OCI-LY3 (cell line): Measurements from ENCODE around the gene GCNT2.

Experiments used
- H2AFZ ChIP-seq: fragments of 200-600, 300-600 bp; shearing (Covaris generic); 2 replicates; pipeline ENCODE4 v1.6.0; 2014; ENCODE audit warnings: antibody characterized with exemption, low read depth, low read length
- H3K27ac ChIP-seq: fragments of 200-600, 300-600 bp; sonication (generic); 2 replicates; pipeline ENCODE4 v1.5.1; 2014; ENCODE audit warnings: mild to moderate bottlenecking, low read length, moderate library complexity, mixed read lengths
- H3K27me3 ChIP-seq: fragments of 200-600, 300-600 bp; sonication (generic); 2 replicates; pipeline ENCODE4 v1.6.1; 2014; ENCODE audit warnings: low read depth, low read length, mixed read lengths
- H3K36me3 ChIP-seq: fragments of 200-600, 300-600 bp; sonication (generic); replicated peaks from 2 replicates; pipeline ENCODE3; 2014; ENCODE audit warnings: low read depth, low read length, mixed read lengths
- H3K4me1 ChIP-seq: fragments of 300-600, 200-600 bp; sonication (generic); 2 replicates; pipeline ENCODE4 v1.6.1; 2014; ENCODE audit warnings: low read length, mixed read lengths
- H3K4me2 ChIP-seq: fragments of 200-600, 300-600 bp; sonication (generic); 2 replicates; pipeline ENCODE4 v1.6.1; 2014; ENCODE audit warnings: low read length, mixed read lengths
- H3K4me3 ChIP-seq: fragments of 300-600, 200-600 bp; sonication (generic); 2 replicates; pipeline ENCODE4 v1.5.1; 2014; ENCODE audit warnings: antibody characterized with exemption, mild to moderate bottlenecking, low read length, moderate library complexity
- H3K79me2 ChIP-seq: fragments of 300-600, 200-600 bp; shearing (Covaris generic); 2 replicates; pipeline ENCODE4 v1.6.1; 2014; ENCODE audit warnings: mild to moderate bottlenecking, low read length, mixed read lengths
- H3K9ac ChIP-seq: fragments of 300-600, 200-600 bp; shearing (Covaris generic); 2 replicates; pipeline ENCODE4 v1.6.0; 2014; ENCODE audit warnings: mild to moderate bottlenecking, low read length, moderate library complexity
- H3K9me3 ChIP-seq: fragments of 200-600, 300-600 bp; shearing (Covaris generic); 2 replicates; pipeline ENCODE4 v1.6.1; 2014; ENCODE audit warnings: low read length, mixed read lengths; ENCODE audit not compliant: insufficient read depth
- H4K20me1 ChIP-seq: fragments of 200-600, 300-600 bp; sonication (generic); 2 replicates; pipeline ENCODE4 v1.6.1; 2016; ENCODE audit warnings: low read length, mixed read lengths; ENCODE audit not compliant: insufficient read depth
- EZH2phosphoT487 ChIP-seq: fragments of 200-600 bp; shearing (Covaris generic); IDR thresholded peaks from 2 replicates; pipeline ENCODE4 v1.6.1; 2018; ENCODE audit warnings: antibody characterized with exemption, mixed run types, low read depth
- TF ChIP-seq, protein P1 (sequence below): fragments of 200-600, 300-600 bp; sonication (generic); IDR thresholded peaks from 2 replicates; pipeline ENCODE4 v1.5.1; 2014; ENCODE audit warnings: antibody characterized with exemption, low read length, low read depth

GCNT2 gene

GRCh38 chr6:10582774-10583508, 61.8 kb downstream of the GCNT2 start:
- H3K36me3 ChIP-seq = no peaks in the 10 kb centered on the region
- H3K79me2 ChIP-seq = peaks cover 27% of the 10 kb centered on the region
- H3K4me3 ChIP-seq = no peak overlapping the region
- H3K4me2 ChIP-seq = no peak overlapping the region
- no peak overlapping the region for H2AFZ ChIP-seq
- no peak overlapping the region for H3K9ac ChIP-seq
- H4K20me1 ChIP-seq = peaks cover 19% of the 10 kb centered on the region
- no peaks in the 10 kb centered on the region for H3K9me3 ChIP-seq
- no peaks in the 10 kb centered on the region for H3K27me3 ChIP-seq
- H3K27ac ChIP-seq = no peak overlapping the region
- TF ChIP-seq EZH2phosphoT487 = no peak
- TF ChIP-seq, protein P1, sequence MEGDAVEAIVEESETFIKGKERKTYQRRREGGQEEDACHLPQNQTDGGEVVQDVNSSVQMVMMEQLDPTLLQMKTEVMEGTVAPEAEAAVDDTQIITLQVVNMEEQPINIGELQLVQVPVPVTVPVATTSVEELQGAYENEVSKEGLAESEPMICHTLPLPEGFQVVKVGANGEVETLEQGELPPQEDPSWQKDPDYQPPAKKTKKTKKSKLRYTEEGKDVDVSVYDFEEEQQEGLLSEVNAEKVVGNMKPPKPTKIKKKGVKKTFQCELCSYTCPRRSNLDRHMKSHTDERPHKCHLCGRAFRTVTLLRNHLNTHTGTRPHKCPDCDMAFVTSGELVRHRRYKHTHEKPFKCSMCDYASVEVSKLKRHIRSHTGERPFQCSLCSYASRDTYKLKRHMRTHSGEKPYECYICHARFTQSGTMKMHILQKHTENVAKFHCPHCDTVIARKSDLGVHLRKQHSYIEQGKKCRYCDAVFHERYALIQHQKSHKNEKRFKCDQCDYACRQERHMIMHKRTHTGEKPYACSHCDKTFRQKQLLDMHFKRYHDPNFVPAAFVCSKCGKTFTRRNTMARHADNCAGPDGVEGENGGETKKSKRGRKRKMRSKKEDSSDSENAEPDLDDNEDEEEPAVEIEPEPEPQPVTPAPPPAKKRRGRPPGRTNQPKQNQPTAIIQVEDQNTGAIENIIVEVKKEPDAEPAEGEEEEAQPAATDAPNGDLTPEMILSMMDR = no peak
- H3K4me1 ChIP-seq = peaks cover 7% of the 10 kb centered on the region

GRCh38 chr6:10583509-10583901, 62.4 kb downstream of the GCNT2 start:
- H3K36me3 ChIP-seq = peaks cover 2% of the 10 kb centered on the region

GRCh38 chr6:10584607-10585006, 63.5 kb downstream of the GCNT2 start:
- H2AFZ ChIP-seq = no peak overlapping the region
- no peak overlapping the region for H3K9ac ChIP-seq
- peaks cover 32% of the 10 kb centered on the region for H4K20me1 ChIP-seq
- no peaks in the 10 kb centered on the region for H3K9me3 ChIP-seq
- H3K4me2 ChIP-seq = no peak overlapping the region
- no peak overlapping the region for H3K27ac ChIP-seq
- H3K79me2 ChIP-seq = peaks cover 42% of the 10 kb centered on the region
- no peaks in the 10 kb centered on the region for H3K4me1 ChIP-seq
- H3K4me3 ChIP-seq = no peak overlapping the region
- no peaks in the 10 kb centered on the region for H3K27me3 ChIP-seq
- TF ChIP-seq, protein P1 = no peak
- no peak for TF ChIP-seq EZH2phosphoT487
- peaks cover 2% of the 10 kb centered on the region for H3K36me3 ChIP-seq

More at GRCh38 chr6:10583509-10583901, 62.4 kb downstream of the GCNT2 start:
- Histone ChIP-seq H3K4me2 (no peak overlapping the region), H4K20me1 (peaks cover 25% of the 10 kb centered on the region), H3K4me1 (peaks cover 6% of the 10 kb centered on the region), H2AFZ (no peak overlapping the region), H3K9ac (no peak overlapping the region), H3K9me3 (no peaks in the 10 kb centered on the region), H3K4me3 (no peak overlapping the region), H3K79me2 (peaks cover 32% of the 10 kb centered on the region), H3K27ac (no peak overlapping the region), H3K27me3 (no peaks in the 10 kb centered on the region)
- TF ChIP-seq, protein P1 = no peak
- no peak for TF ChIP-seq EZH2phosphoT487

GRCh38 chr6:10585209-10585845, 64.2 kb downstream of the GCNT2 start:
- Histone ChIP-seq H3K36me3 (peaks cover 2% of the 10 kb centered on the region), H3K4me2 (no peak overlapping the region), H3K27me3 (no peaks in the 10 kb centered on the region), H3K79me2 (peaks cover 36% of the 10 kb centered on the region), H4K20me1 (peaks cover 27% of the 10 kb centered on the region), H3K4me1 (no peaks in the 10 kb centered on the region), H3K4me3 (no peak overlapping the region), H3K27ac (no peak overlapping the region), H2AFZ (no peak overlapping the region), H3K9me3 (no peaks in the 10 kb centered on the region), H3K9ac (no peak overlapping the region)
- no peak for TF ChIP-seq EZH2phosphoT487
- TF ChIP-seq, protein P1 = no peak
